B cell (primary cell): ENCODE data around the gene IPO7. TPM values are rescaled to one million over a fixed set of nuclear protein-coding genes. Genes with fewer than 3 reads are reported as not detected.
A peak's percentile ranks its signal among the peaks of the same experiment; 100 is the strongest.

Experiments
- ATAC-seq: fragments of 200-7000 bp; cut with Tn5 transposase; one replicate; pipeline ENCODE4 v1.10.0; 2021; ENCODE audit warnings: low read depth, mild to moderate bottlenecking, moderate number of reproducible peaks, moderate library complexity
- CTCF ChIA-PET: fragments of 350-600 bp; sonication (Branson Sonifier 250); formaldehyde crosslinking; loops from one replicate; lab custom pipeline; 2021; ENCODE audit warnings: antibody characterized with exemption, inconsistent platforms; lab: Charles Lee
- POLR2A ChIA-PET: fragments of 350-600 bp; sonication (Branson Sonifier 250); formaldehyde crosslinking; loops from one replicate; lab custom pipeline; 2021; ENCODE audit warnings: antibody characterized with exemption; lab: Charles Lee
- DNase-seq: peaks from one replicate; pipeline ENCODE4 v3.0.0; 2013
- H2AFZ ChIP-seq: 2 replicates; pipeline ENCODE4 v1.6.1; 2012; ENCODE audit warnings: mild to moderate bottlenecking, low read depth, low read length; ENCODE audit not compliant: insufficient read depth, poor library complexity, severe bottlenecking
- H3K27ac ChIP-seq, 2 donors: 1 replicate in 1 of 2; 2 replicates in 1 of 2; pipeline ENCODE4 v1.5.1; 2012 to 2013; ENCODE audit warnings: low read length in 2 of 2, mild to moderate bottlenecking in 2 of 2, moderate library complexity in 1 of 2
- H3K27me3 ChIP-seq, 4 experiments: fragments of 200-600 bp in 1 of 4; sonication (generic) in 1 of 4; replicated peaks in 1 of 4; 1 replicate in 2 of 4; 2 replicates in 2 of 4; pipeline versions ENCODE4 v1.6.1 to v1.7.0; 2013 to 2016; ENCODE audit warnings: low read length in 3 of 4, mild to moderate bottlenecking in 2 of 4, mixed read lengths in 1 of 4, moderate library complexity in 1 of 4; ENCODE audit not compliant: insufficient read depth in 4 of 4, control insufficient read depth in 3 of 4; ENCODE audit errors: control extremely low read depth in 1 of 4
- H3K36me3 ChIP-seq, 2 experiments: replicated peaks in 1 of 2; 1 replicate in 1 of 2; 2 replicates in 1 of 2; pipeline versions ENCODE4 v1.6.1 to v1.7.1; 2013; ENCODE audit warnings: low read length in 1 of 2; ENCODE audit not compliant: insufficient read depth in 2 of 2, control insufficient read depth in 1 of 2; ENCODE audit errors: control extremely low read depth in 1 of 2, extremely low read depth in 1 of 2
- H3K4me1 ChIP-seq, 2 donors: fragments of 200-600 bp in 1 of 2; sonication (generic) in 1 of 2; 1 replicate in 1 of 2; 2 replicates in 1 of 2; pipeline versions ENCODE4 v1.5.1 to v1.6.1; 2013 to 2017; ENCODE audit warnings: low read length in 2 of 2; ENCODE audit not compliant: control insufficient read depth in 2 of 2, insufficient read depth in 2 of 2
- H3K4me2 ChIP-seq: replicated peaks from 2 replicates; pipeline ENCODE3; 2012; ENCODE audit warnings: mild to moderate bottlenecking, low read depth, low read length; ENCODE audit not compliant: poor library complexity, severe bottlenecking
- H3K4me3 ChIP-seq, 5 experiments: fragments of 200-600 bp in 1 of 5; sonication (generic) in 1 of 5; 1 replicate in 3 of 5; 2 replicates in 2 of 5; pipeline versions ENCODE4 v1.5.1 to v1.7.0; 2011 to 2016; ENCODE audit warnings: low read length in 4 of 5, mild to moderate bottlenecking in 4 of 5, low read depth in 2 of 5, control low read depth in 1 of 5, moderate library complexity in 1 of 5; ENCODE audit not compliant: insufficient read depth in 1 of 5; ENCODE audit errors: control extremely low read depth in 1 of 5, extremely low read depth in 1 of 5
- H3K79me2 ChIP-seq: fragments of 200-600 bp; sonication (generic); one replicate; pipeline ENCODE4 v1.6.0; 2016; ENCODE audit warnings: low read length; ENCODE audit not compliant: control insufficient read depth, insufficient read depth
- H3K9ac ChIP-seq: fragments of 200-600 bp; sonication (generic); 2 replicates; pipeline ENCODE4 v1.6.1; 2017; ENCODE audit warnings: mild to moderate bottlenecking, low read length, moderate library complexity
- H3K9me3 ChIP-seq, 3 donors: one replicate each; pipeline versions ENCODE4 v1.6.1 to v1.7.1; 2013; ENCODE audit warnings: low read length in 2 of 3; ENCODE audit not compliant: control insufficient read depth in 2 of 3, insufficient read depth in 1 of 3; ENCODE audit errors: control extremely low read depth in 1 of 3
- H4K20me1 ChIP-seq: 2 replicates; pipeline ENCODE4 v1.6.0; 2012; ENCODE audit warnings: mild to moderate bottlenecking, low read length; ENCODE audit not compliant: insufficient read depth, control insufficient read depth, poor library complexity, severe bottlenecking
- H3K27ac Mint-ChIP-seq: one replicate; pipeline ENCODE4 v1.8.0; 2021; ENCODE audit warnings: mixed read lengths
- H3K27me3 Mint-ChIP-seq: one replicate; pipeline ENCODE4 v1.8.0; 2021; ENCODE audit warnings: mixed read lengths
- H3K4me1 Mint-ChIP-seq: one replicate; pipeline ENCODE4 v1.8.0; 2021; ENCODE audit warnings: mixed read lengths
- H3K4me3 Mint-ChIP-seq: one replicate; pipeline ENCODE4 v1.8.0; 2021; ENCODE audit warnings: mixed read lengths
- H3K9me3 Mint-ChIP-seq: one replicate; pipeline ENCODE4 v1.8.0; 2022; ENCODE audit warnings: mixed read lengths; ENCODE audit not compliant: insufficient read depth
- EZH2 ChIP-seq: IDR thresholded peaks from 2 replicates; pipeline ENCODE4 v1.6.1; 2012; ENCODE audit warnings: borderline replicate concordance, low read depth, mild to moderate bottlenecking, moderate library complexity, low read length; ENCODE audit not compliant: insufficient read depth, poor library complexity, severe bottlenecking
- WGBS: methylation state at CpG from one replicate; pipeline ENCODE4 v1.1.5; 2013; ENCODE audit warnings: missing lambda C conversion rate; ENCODE audit not compliant: insufficient coverage; 5-methylcytosine and 5-hydroxymethylcytosine counted together
- intact Hi-C: fragments of 100-400 bp; cut with micrococcal nuclease; formaldehyde crosslinking; loops from one replicate; pipeline ENCODE4 v1.10.0; 2022
- polyA plus RNA-seq: library from polyadenylated mRNA; depleted of rRNA; stranded (reverse); fragments of >200 nt; gene quantifications from 2 replicates; pipeline ENCODE4 v1.2.3, GENCODE V29; 2012
- total RNA-seq, 2 donors: library from RNA; stranded (reverse); fragments of 120-200 nt in 1 of 2; gene quantifications; 1 replicate in 1 of 2; 2 replicates in 1 of 2; pipeline versions ENCODE4 v1.2.3 to v1.2.4, GENCODE V29; 2013 to 2022
- TF ChIP-seq, protein P1 (sequence below): fragments of 200-600 bp; IDR thresholded peaks from one replicate; pipeline ENCODE4 v1.8.0; 2022; ENCODE audit warnings: antibody characterized with exemption, mild to moderate bottlenecking

The IPO7 gene
- total and polyA plus RNA-seq, 2 donors (not counting 1 experiment from before 2014, with no cell fraction given): 9.8 to 53.2 TPM

DNA sequence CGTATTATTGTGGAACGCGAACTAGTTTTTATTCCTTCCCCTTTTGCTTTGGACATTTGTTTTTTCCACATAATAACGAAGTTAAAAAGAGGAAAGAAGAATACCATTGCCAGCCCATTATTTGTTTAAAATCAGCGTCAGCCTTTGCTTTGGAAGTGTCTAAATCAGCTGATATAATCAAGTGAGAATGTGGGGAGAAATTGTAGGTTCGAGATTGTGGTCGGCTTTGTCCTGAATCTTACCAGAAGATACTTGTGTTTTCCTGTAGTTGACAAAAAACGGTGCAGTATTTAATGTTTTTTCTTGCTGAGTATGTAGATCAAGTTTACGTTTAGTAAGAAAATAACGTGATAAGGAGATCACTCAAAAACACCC, 77.3 kb downstream of the IPO7 start:
- peak overlapping the region; percentile 97 for H3K4me3 Mint-ChIP-seq
- Histone ChIP-seq H3K4me2 (peak overlapping the region; percentile 81), H4K20me1 (no peaks in the 10 kb centered on the region), H3K4me1 (peaks cover 19 to 26% of the 10 kb centered on the region in 2 donors), H3K27ac (peak overlapping the region; percentile 91 to 95), H3K36me3 (no peaks in the 10 kb centered on the region), H3K9me3 (no peaks in the 10 kb centered on the region), H3K79me2 (peaks cover 69% of the 10 kb centered on the region), H3K4me3 (peak overlapping the region; percentile 66 to 83 (median 78)), H2AFZ (peak overlapping the region; percentile 70), H3K9ac (peak overlapping the region; percentile 81), H3K27me3 (no peaks in the 10 kb centered on the region)
- peaks cover 27% of the 10 kb centered on the region for H3K4me1 Mint-ChIP-seq
- TF ChIP-seq, protein P1, sequence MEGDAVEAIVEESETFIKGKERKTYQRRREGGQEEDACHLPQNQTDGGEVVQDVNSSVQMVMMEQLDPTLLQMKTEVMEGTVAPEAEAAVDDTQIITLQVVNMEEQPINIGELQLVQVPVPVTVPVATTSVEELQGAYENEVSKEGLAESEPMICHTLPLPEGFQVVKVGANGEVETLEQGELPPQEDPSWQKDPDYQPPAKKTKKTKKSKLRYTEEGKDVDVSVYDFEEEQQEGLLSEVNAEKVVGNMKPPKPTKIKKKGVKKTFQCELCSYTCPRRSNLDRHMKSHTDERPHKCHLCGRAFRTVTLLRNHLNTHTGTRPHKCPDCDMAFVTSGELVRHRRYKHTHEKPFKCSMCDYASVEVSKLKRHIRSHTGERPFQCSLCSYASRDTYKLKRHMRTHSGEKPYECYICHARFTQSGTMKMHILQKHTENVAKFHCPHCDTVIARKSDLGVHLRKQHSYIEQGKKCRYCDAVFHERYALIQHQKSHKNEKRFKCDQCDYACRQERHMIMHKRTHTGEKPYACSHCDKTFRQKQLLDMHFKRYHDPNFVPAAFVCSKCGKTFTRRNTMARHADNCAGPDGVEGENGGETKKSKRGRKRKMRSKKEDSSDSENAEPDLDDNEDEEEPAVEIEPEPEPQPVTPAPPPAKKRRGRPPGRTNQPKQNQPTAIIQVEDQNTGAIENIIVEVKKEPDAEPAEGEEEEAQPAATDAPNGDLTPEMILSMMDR: no peak
- TF ChIP-seq EZH2: no peak
- POLR2A ChIA-PET: interaction anchor here (0.7 to 2.3 kb wide), 10 partner anchors 77 to 1347 kb away, joined by 3 to 10 read pairs (median 6); partner anchors contain the start of genes EIF4G2, IPO7 and TMEM41B
- peak overlapping the region; percentile 98 for H3K27ac Mint-ChIP-seq
- no peaks in the 10 kb centered on the region for H3K9me3 Mint-ChIP-seq
- 3% methylated on average over 3 of the region's 10 CpGs for WGBS
- no peaks in the 10 kb centered on the region for H3K27me3 Mint-ChIP-seq
- ATAC-seq (no peak), DNase-seq (no peak)
- intact Hi-C loops: loop anchor here (1.0 to 2.0 kb wide), 8 partner anchors 139 to 1347 kb away; partner anchors contain the start of genes CTR9, EIF4G2, RNF141 and RPL27A
- CTCF ChIA-PET: interaction anchor here (1.2 to 1.3 kb wide), 2 partner anchors 45 to 151 kb away, joined by 4 read pairs; no protein-coding TSS in a partner anchor

DNA sequence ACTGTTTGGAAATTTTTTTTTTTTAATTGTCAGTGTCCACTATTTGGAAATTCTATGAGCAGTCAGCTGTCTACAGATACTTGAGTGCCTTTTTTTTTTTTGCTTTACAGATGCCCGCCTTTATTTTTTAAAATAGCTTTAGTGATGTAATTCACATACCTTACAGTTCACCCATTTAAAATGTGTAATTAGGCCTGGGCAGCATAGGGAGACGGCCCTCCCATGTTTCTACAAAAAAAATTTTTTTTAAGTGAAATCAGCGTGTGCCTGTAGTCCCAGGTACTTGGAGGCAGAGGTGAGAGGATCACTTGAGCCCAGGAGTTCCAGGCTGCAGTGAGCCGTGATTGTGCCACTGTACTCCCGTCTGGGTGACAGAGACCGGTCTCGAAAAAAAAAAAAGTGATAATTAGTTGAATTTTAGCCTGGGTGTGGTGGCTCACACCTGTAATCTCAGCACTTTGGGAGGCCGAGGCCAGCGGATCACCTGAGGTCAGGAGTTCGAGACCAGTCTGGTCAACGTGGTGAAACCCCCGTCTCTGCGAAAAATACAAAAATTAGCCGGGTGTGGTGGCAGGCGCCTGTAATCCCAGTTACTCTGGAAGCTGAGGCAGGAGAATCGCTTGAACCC, 77.8 kb downstream of the IPO7 start:
- ATAC-seq (no peak), DNase-seq (peak; percentile 24)
- H3K4me1 ChIP-seq: peaks cover 19 to 26% of the 10 kb centered on the region in 2 donors
- ChIA-PET CTCF (interaction anchor here (1.2 to 1.3 kb wide), 2 partner anchors 44 to 151 kb away, joined by 4 read pairs; no protein-coding TSS in a partner anchor), POLR2A (interaction anchor here (0.7 to 1.7 kb wide), 4 partner anchors 155 to 498 kb away, joined by 3 to 5 read pairs (median 4); no protein-coding TSS in a partner anchor)
- H3K27me3 Mint-ChIP-seq: no peaks in the 10 kb centered on the region
- 84% methylated on average over 13 of the region's 16 CpGs for WGBS
- H3K36me3 ChIP-seq: no peaks in the 10 kb centered on the region
- no peaks in the 10 kb centered on the region for H4K20me1 ChIP-seq
- peak overlapping the region; percentile 70 for H2AFZ ChIP-seq
- peak overlapping the region; percentile 98 for H3K27ac Mint-ChIP-seq
- H3K27me3 ChIP-seq: no peaks in the 10 kb centered on the region
- H3K4me3 Mint-ChIP-seq: peak overlapping the region; percentile 97
- H3K9me3 Mint-ChIP-seq: no peaks in the 10 kb centered on the region
- H3K4me1 Mint-ChIP-seq: peaks cover 27% of the 10 kb centered on the region
- no peak for TF ChIP-seq EZH2
- peak overlapping the region; percentile 66 to 83 (median 78) for H3K4me3 ChIP-seq
- H3K9me3 ChIP-seq: no peaks in the 10 kb centered on the region
- peak overlapping the region; percentile 81 for H3K4me2 ChIP-seq
- intact Hi-C loops: no loop called here
- H3K9ac ChIP-seq: peak overlapping the region; percentile 81
- peak overlapping the region; percentile 91 to 95 for H3K27ac ChIP-seq
- peaks cover 74% of the 10 kb centered on the region for H3K79me2 ChIP-seq
